Measurements from ENCODE around the gene MRPL17.
A peak's percentile ranks its signal among the peaks of the same experiment; 100 is the strongest.

MRPL17 gene

DNA sequence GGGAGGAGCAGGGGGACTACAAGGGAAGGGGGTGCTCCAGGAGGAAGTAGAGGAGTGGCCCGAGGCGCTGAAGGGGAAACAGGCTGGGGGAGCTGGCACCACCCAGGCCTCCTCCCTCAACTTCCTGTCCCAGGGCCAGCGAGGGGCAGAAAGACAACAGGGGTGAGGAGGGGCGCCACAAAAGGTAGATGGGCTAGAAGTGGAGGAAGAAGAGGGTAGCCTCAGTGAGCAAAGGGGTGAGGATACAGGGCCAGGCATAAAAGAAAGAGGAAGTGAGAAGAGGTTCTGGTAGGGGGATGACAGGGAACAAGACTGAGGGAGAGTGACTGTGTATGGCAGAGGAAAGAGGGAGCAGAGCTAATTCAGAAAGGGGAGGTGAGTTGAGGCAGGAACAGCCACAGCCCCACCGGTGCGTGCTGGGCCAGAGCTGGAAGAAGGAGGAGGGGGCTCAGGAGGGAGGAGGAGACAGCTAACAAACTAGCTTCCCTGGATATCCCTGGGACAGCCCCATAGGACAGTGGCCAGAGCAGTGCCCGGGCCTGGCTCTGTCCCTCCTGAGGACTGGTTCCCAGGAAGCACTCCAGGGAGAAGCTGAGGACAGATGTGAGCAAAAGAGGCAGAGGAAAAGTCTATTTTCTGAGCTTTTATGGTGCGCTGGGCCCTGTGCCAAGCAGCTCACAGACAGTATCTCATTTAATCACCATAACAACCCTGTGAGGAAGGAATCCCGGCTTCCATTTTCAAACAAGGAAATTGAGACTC is 36.0 kb downstream of the MRPL17 start:
- peak overlapping the region; percentile 65 for H3K27ac ChIP-seq (ENCODE audit: low read depth, low read length)
- H3K4me3 ChIP-seq (ENCODE audit: low read length): no peak overlapping the region
- H3K9ac ChIP-seq (ENCODE audit: low read length): no peak overlapping the region
- no peaks in the 10 kb centered on the region for H3K36me3 ChIP-seq (ENCODE audit: control insufficient read depth, insufficient read depth, low read length)
- no peaks in the 10 kb centered on the region for H3K27me3 ChIP-seq (ENCODE audit: control insufficient read depth, insufficient read depth, low read length)
- peaks cover 3% of the 10 kb centered on the region for H3K4me1 ChIP-seq (ENCODE audit: control insufficient read depth, insufficient read depth, low read length)

DNA sequence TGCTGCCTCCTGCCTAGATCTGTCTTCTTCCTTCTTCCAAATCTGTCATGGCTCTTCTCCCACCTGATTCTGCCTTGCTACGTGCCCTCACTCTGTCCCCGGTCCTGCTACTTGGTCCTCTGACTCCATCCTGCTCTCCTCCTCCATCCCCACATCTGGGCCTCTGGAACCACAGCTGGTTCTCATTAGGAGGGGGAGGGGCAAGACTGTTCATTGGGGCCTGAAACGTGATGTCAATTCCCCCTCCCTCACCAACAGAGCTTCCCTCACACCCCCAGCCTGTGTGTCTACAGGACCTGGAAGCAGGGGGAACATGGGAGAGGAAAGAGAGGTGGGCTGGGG is 36.6 kb downstream of the MRPL17 start:
- no peaks in the 10 kb centered on the region for H3K27me3 ChIP-seq (ENCODE audit: control insufficient read depth, insufficient read depth, low read length)
- H3K27ac ChIP-seq (ENCODE audit: low read depth, low read length): peak overlapping the region; percentile 65
- no peaks in the 10 kb centered on the region for H3K36me3 ChIP-seq (ENCODE audit: control insufficient read depth, insufficient read depth, low read length)
- peaks cover 3% of the 10 kb centered on the region for H3K4me1 ChIP-seq (ENCODE audit: control insufficient read depth, insufficient read depth, low read length)
- no peak overlapping the region for H3K9ac ChIP-seq (ENCODE audit: low read length)
- peak overlapping the region; percentile 34 for H3K4me3 ChIP-seq (ENCODE audit: low read length)

DNA sequence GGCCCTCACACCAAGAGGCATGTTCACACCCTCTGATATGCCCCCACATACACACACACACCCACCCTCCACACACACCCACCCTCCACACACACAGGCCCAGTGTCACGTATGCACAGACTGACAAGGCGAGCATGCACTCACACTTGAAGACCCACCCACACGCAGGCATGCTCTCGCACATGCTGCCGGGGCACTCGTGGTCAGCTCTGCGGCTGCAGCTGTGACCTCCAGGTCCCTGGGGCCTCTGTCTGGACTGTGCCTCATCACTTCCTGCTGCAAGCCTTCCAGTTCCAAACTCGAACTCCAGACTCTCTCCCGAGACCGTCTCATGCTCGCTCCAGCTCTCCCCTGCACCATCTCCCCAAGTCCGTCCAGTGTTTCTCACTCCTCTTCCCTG is 37.1 kb downstream of the MRPL17 start:
- Histone ChIP-seq H3K4me3 (ENCODE audit: low read length) (peak overlapping the region; percentile 34), H3K4me1 (ENCODE audit: control insufficient read depth, insufficient read depth, low read length) (peaks cover 3% of the 10 kb centered on the region)

DNA sequence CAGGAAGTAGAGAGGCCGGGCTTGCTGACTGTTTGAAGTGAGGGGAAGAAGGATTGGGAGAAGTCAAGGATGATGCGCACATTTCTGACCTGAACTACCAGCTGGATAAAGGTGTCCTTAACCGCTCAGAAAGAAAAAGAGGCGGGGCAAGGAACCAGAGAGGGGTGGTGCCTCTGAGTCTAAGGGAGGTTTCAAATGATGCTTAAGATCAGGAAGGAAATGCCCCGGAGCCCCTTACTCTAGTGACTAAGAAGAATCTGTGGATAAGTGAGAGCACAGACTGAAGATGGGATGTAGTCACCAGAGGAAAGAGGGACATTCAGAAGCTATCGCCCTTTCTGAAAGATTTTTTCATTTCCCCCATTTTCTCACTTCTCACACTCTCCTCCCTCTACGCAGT is 40.2 kb downstream of the MRPL17 start:
- no peak overlapping the region for H3K4me3 ChIP-seq (ENCODE audit: low read length)
- no peak overlapping the region for H3K9ac ChIP-seq (ENCODE audit: low read length)
- H3K36me3 ChIP-seq (ENCODE audit: control insufficient read depth, insufficient read depth, low read length): no peaks in the 10 kb centered on the region
- H3K27ac ChIP-seq (ENCODE audit: low read depth, low read length): no peak overlapping the region
- peaks cover 10% of the 10 kb centered on the region for H3K4me1 ChIP-seq (ENCODE audit: control insufficient read depth, insufficient read depth, low read length)
- no peaks in the 10 kb centered on the region for H3K27me3 ChIP-seq (ENCODE audit: control insufficient read depth, insufficient read depth, low read length)

More for the DNA sequence above, 37.1 kb downstream of the MRPL17 start:
- H3K9ac ChIP-seq (ENCODE audit: low read length): no peak overlapping the region
- no peaks in the 10 kb centered on the region for H3K36me3 ChIP-seq (ENCODE audit: control insufficient read depth, insufficient read depth, low read length)
- H3K27ac ChIP-seq (ENCODE audit: low read depth, low read length): no peak overlapping the region
- H3K27me3 ChIP-seq (ENCODE audit: control insufficient read depth, insufficient read depth, low read length): no peaks in the 10 kb centered on the region

DNA sequence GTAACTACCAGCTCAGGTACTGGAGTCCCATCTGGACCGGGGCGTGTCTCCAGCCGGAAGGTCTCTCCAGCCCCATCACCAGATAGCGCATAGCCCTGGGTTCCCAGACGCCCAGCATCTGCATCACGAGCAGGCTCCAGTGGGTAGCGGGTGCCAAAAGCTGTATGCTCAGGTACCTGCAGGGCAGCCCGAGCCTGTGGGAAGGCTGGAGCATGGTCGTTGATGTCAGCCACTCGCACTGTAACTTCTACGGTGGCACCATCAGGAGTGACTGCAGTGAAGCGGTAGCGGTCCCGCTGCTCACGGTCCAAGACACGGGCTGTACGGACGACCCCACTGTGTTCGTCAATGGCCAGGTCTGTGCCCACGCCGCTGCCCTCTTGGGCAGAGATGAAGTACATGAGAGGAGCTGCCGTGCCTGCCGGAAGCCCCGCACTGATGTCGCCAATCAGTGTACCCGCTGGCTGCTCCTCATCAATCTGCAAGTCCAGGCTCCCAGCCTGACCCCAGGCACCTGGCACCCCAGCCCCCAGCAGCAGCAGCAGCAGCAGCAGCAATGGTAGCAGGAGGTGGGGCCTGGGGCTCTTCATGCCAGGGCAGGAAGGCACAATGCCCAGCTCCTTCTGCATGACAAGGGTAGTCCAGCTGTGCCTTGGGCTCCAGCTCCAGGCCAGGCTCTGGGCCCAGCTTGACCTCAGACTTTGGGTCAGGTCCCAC is 42.0 kb downstream of the MRPL17 start:
- Histone ChIP-seq H3K27me3 (ENCODE audit: control insufficient read depth, insufficient read depth, low read length) (no peaks in the 10 kb centered on the region), H3K4me1 (ENCODE audit: control insufficient read depth, insufficient read depth, low read length) (peaks cover 13% of the 10 kb centered on the region), H3K4me3 (ENCODE audit: low read length) (no peak overlapping the region), H3K36me3 (ENCODE audit: control insufficient read depth, insufficient read depth, low read length) (no peaks in the 10 kb centered on the region), H3K9ac (ENCODE audit: low read length) (no peak overlapping the region), H3K27ac (ENCODE audit: low read depth, low read length) (no peak overlapping the region)

DNA sequence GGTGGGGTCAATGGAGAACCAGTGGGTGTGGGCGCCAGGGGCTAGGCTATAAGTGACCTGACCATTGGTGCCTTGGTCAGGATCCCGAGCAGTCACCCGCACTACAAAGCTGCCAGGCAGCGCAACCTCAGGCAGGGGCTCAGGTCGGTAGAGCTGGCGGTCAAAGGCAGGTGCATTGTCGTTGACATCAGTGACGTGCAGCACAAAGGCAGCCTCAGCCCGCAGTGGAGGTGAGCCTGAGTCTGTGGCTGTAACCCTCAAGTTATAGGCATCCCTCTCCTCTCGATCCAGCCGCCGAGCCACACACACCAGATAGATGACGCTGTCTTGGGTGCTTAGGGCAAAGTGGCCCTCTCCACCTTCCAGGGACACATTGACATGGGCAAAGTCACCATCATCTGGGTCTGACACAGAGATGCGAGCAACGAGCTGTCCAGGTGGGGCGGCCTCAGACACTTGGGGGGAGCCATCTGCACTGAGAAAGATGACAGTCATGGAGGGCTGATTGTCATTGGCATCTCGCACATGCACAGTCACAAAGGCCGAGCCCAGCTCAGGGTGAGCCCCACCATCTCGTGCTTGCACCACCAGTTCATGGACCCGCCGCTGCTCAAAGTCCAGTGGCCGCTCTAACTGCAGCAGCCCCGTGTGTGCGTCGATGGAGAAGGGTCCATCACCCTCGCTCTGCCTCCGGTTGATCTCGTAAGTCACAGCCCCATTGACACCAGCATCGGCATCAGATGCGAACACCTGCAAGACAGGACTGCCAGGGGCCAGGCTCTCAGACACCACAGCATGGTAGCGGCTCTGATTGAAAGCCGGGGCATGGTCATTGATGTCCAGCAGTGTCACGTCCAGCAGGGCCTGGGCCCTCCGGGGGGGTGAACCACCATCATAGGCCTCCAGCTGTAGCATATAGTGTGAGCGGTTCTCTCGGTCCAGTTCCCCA is 42.8 kb downstream of the MRPL17 start:
- no peak overlapping the region for H3K27ac ChIP-seq (ENCODE audit: low read depth, low read length)
- peaks cover 20% of the 10 kb centered on the region for H3K4me1 ChIP-seq (ENCODE audit: control insufficient read depth, insufficient read depth, low read length)
- no peaks in the 10 kb centered on the region for H3K27me3 ChIP-seq (ENCODE audit: control insufficient read depth, insufficient read depth, low read length)
- no peaks in the 10 kb centered on the region for H3K36me3 ChIP-seq (ENCODE audit: control insufficient read depth, insufficient read depth, low read length)
- H3K9ac ChIP-seq (ENCODE audit: low read length): no peak overlapping the region
- H3K4me3 ChIP-seq (ENCODE audit: low read length): no peak overlapping the region

DNA sequence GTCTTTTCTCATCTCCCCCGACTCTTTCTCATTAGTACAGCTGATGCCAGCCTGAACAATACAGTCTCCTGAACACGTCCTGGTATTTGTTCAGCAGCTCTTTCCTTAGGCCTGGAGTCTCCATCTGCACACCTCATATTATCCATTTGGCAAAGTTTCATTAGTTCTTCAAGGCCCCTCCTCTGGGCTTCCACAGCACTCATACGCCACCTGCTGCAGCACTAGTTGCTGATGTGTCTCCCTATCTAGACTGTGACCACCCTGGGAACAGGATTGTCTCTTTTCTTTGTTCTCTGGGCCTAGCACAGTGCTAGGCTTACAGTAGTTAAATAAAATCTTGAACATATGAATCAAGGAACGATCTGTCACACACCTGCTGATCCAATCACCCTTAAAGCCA is 44.7 kb downstream of the MRPL17 start:
- H3K4me1 ChIP-seq (ENCODE audit: control insufficient read depth, insufficient read depth, low read length): peaks cover 26% of the 10 kb centered on the region

DNA sequence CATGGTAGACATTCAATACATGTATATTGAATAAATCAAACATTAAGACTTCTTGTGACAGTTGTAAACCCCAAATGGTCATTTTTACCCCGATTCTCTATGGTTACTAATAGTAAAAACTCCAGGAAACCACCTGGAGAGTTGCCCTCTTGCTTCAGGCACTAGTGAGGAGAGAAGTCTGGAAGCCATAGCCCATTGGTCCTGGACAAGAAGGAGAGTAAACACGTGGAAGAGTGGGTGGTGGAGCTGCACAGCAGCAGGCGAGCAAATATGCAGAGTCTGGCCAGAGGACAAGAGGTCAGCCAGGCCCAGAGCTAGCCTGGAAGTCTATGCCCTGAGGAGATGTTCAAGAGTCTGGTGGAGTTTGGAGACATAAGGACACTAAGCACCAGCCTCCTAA is 45.3 kb downstream of the MRPL17 start:
- Histone ChIP-seq H3K4me3 (ENCODE audit: low read length) (peak overlapping the region; percentile 3), H3K27ac (ENCODE audit: low read depth, low read length) (peak overlapping the region; percentile 34), H3K36me3 (ENCODE audit: control insufficient read depth, insufficient read depth, low read length) (peaks cover 4% of the 10 kb centered on the region), H3K4me1 (ENCODE audit: control insufficient read depth, insufficient read depth, low read length) (peaks cover 26% of the 10 kb centered on the region), H3K27me3 (ENCODE audit: control insufficient read depth, insufficient read depth, low read length) (no peaks in the 10 kb centered on the region), H3K9ac (ENCODE audit: low read length) (no peak overlapping the region)

More for the DNA sequence above, 44.7 kb downstream of the MRPL17 start:
- H3K4me3 ChIP-seq (ENCODE audit: low read length): no peak overlapping the region
- peak overlapping the region; percentile 23 for H3K27ac ChIP-seq (ENCODE audit: low read depth, low read length)
- no peak overlapping the region for H3K9ac ChIP-seq (ENCODE audit: low read length)
- no peaks in the 10 kb centered on the region for H3K27me3 ChIP-seq (ENCODE audit: control insufficient read depth, insufficient read depth, low read length)
- no peaks in the 10 kb centered on the region for H3K36me3 ChIP-seq (ENCODE audit: control insufficient read depth, insufficient read depth, low read length)

DNA sequence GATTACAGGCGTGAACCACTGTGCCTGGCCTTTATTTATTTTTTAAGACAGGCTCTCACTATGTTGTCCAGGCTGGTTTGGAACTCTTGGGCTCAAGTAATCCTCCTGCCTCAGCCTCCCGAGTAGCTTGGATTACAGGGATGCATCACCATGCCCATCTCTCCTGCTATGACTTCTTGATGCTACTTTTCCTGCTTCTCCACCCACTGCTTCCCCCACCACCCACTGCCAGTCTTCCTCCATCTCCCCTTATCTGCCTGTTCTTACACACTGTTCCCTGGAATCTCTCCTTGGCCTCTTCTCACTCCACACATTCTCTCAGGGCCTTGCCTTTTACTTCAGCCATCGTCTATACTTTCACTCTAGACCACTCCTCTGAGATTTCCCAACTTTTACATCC is 46.7 kb downstream of the MRPL17 start:
- H3K36me3 ChIP-seq (ENCODE audit: control insufficient read depth, insufficient read depth, low read length): peaks cover 11% of the 10 kb centered on the region
- H3K4me1 ChIP-seq (ENCODE audit: control insufficient read depth, insufficient read depth, low read length): peaks cover 26% of the 10 kb centered on the region

DNA sequence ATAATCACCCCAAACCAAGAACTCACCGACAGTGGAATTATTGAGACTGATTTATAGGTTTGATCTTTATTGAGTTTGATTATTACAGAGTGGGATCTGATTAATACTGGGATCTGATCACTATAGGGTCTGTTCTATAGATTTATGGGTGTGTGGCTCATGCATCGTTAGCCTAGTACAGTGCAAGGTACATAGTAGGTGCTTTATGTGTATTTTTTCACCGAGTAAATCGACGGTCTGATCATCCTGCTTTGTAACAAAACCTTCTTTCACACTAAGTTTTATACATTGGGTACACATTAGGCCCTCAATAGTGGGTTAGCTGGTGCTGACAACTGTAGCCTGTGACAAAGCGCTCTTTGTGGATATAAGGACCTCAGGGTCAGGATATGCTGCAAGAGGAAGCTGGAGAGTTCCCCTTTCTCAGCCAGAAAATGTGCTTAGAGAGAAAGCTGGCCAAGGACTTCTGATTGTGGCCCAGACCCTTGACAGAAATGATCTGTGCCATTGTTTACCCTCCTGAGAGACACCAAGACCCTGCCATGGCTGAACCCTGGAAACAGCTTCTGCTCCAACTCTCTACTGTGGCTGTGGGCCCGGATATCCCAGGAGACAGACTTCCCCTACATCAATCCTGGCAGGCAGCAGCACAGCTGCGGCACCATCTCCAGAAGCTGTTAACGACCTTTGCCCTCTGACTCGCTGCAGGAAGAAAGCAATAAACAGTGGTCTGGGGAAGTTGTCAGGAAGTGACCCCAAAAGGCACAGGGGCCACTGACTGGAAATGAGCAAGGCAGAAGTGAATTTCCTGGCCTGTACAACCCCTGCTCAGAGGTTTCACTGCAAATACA is 47.8 kb downstream of the MRPL17 start:
- H3K36me3 ChIP-seq (ENCODE audit: control insufficient read depth, insufficient read depth, low read length): peaks cover 13% of the 10 kb centered on the region
- peak overlapping the region; percentile 64 for H3K27ac ChIP-seq (ENCODE audit: low read depth, low read length)
- peaks cover 26% of the 10 kb centered on the region for H3K4me1 ChIP-seq (ENCODE audit: control insufficient read depth, insufficient read depth, low read length)
- peak overlapping the region; percentile 17 for H3K4me3 ChIP-seq (ENCODE audit: low read length)
- H3K27me3 ChIP-seq (ENCODE audit: control insufficient read depth, insufficient read depth, low read length): no peaks in the 10 kb centered on the region
- no peak overlapping the region for H3K9ac ChIP-seq (ENCODE audit: low read length)

More for the DNA sequence above, 46.7 kb downstream of the MRPL17 start:
- no peak overlapping the region for H3K4me3 ChIP-seq (ENCODE audit: low read length)
- no peak overlapping the region for H3K9ac ChIP-seq (ENCODE audit: low read length)
- no peaks in the 10 kb centered on the region for H3K27me3 ChIP-seq (ENCODE audit: control insufficient read depth, insufficient read depth, low read length)
- H3K27ac ChIP-seq (ENCODE audit: low read depth, low read length): peak overlapping the region; percentile 24

DNA sequence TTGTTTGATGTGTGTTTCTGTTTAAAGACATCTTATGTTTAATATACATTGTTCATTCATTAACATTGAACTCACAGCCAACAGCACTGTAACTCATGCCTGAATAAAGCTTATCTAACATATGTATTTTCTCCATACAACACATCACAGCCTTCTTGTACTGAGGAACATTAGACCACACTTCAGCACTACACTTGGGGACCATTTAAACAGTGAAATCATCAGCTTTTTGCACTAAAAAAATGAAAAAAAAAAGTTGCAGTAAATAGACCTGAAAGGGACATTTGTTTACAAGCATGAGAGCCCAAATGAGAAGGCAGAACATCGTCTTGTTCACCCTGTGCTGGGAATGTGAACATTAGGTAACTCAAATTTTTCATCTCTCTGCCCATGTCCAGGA is 48.6 kb downstream of the MRPL17 start:
- Histone ChIP-seq H3K4me1 (ENCODE audit: control insufficient read depth, insufficient read depth, low read length) (peaks cover 26% of the 10 kb centered on the region), H3K4me3 (ENCODE audit: low read length) (no peak overlapping the region), H3K9ac (ENCODE audit: low read length) (no peak overlapping the region), H3K27me3 (ENCODE audit: control insufficient read depth, insufficient read depth, low read length) (no peaks in the 10 kb centered on the region), H3K36me3 (ENCODE audit: control insufficient read depth, insufficient read depth, low read length) (peaks cover 13% of the 10 kb centered on the region), H3K27ac (ENCODE audit: low read depth, low read length) (peak overlapping the region; percentile 64)

All from rectal smooth muscle tissue (tissue), 1 donor.